Measurements from ENCODE around the gene DNAH3.
"Not testable (repeated sequence)": the region's sequence is repeated elsewhere in the genome, so short reads cannot be mapped to it uniquely, and the experiment has no call there.

Gene DNAH3

GRCh38 chr16:21159281-21159951, 8.8 kb upstream of the DNAH3 start:
- H3K27ac Mint-ChIP-seq: peak overlapping the region; percentile 9
- no peak for TF ChIP-seq CTCF (IDR thresholded peaks at IDR 0.05)
- H3K4me3 Mint-ChIP-seq: peak overlapping the region; percentile 91
- no peaks in the 10 kb centered on the region for H3K9me3 Mint-ChIP-seq
- H3K27me3 Mint-ChIP-seq (ENCODE audit: low read depth, poor library complexity): peaks cover 12% of the 10 kb centered on the region
- H3K36me3 Mint-ChIP-seq (ENCODE audit: low read depth): peaks cover 29% of the 10 kb centered on the region
- peaks cover 25% of the 10 kb centered on the region for H3K4me1 Mint-ChIP-seq
- peak; percentile 55 for DNase-seq

- no peaks in the 10 kb centered on the region for H3K9me3 Mint-ChIP-seq
- H3K36me3 Mint-ChIP-seq (ENCODE audit: low read depth): peaks cover 22% of the 10 kb centered on the region
- peak within 1 kb of the TSS; percentile 9 for H3K27ac Mint-ChIP-seq
- peak; percentile 91 for DNase-seq
- peaks cover 12% of the 10 kb centered on the region for H3K27me3 Mint-ChIP-seq (ENCODE audit: low read depth, poor library complexity)
- H3K4me1 Mint-ChIP-seq: peaks cover 25% of the 10 kb centered on the region
- TF ChIP-seq CTCF (IDR thresholded peaks at IDR 0.05): no peak
- peak within 1 kb of the TSS; percentile 91 for H3K4me3 Mint-ChIP-seq
Measured at GRCh38 chr16:21158208-21159110, 7.8 kb upstream of the DNAH3 start, which contains the start of gene LDAF1. LDAF1 (plus strand) TSS chr16:21158674; CDS start chr16:21161183, 2,509 bp downstream.

GRCh38 chr16:21157632-21158031, 7.0 kb upstream of the DNAH3 start:
- TF ChIP-seq CTCF (IDR thresholded peaks at IDR 0.05): no peak
- H3K36me3 Mint-ChIP-seq (ENCODE audit: low read depth): peaks cover 16% of the 10 kb centered on the region
- no peak for DNase-seq
- H3K4me1 Mint-ChIP-seq: peaks cover 21% of the 10 kb centered on the region
- peaks cover 12% of the 10 kb centered on the region for H3K27me3 Mint-ChIP-seq (ENCODE audit: low read depth, poor library complexity)
- H3K27ac Mint-ChIP-seq: no peak overlapping the region
- no peaks in the 10 kb centered on the region for H3K9me3 Mint-ChIP-seq
- H3K4me3 Mint-ChIP-seq: peak overlapping the region; percentile 91

- peak; percentile 37 for DNase-seq
- peaks cover 12% of the 10 kb centered on the region for H3K36me3 Mint-ChIP-seq (ENCODE audit: low read depth)
- peaks cover 15% of the 10 kb centered on the region for H3K27me3 Mint-ChIP-seq (ENCODE audit: low read depth, poor library complexity)
- peak; percentile 56 for TF ChIP-seq CTCF (IDR thresholded peaks at IDR 0.05)
- no peak overlapping the region for H3K4me3 Mint-ChIP-seq
- H3K9me3 Mint-ChIP-seq: no peaks in the 10 kb centered on the region
- H3K27ac Mint-ChIP-seq: no peak overlapping the region
- peaks cover 21% of the 10 kb centered on the region for H3K4me1 Mint-ChIP-seq
Measured at GRCh38 chr16:21156767-21157467, 6.3 kb upstream of the DNAH3 start.

- Mint-ChIP-seq H3K4me1 (peaks cover 21% of the 10 kb centered on the region), H3K27me3 (ENCODE audit: low read depth, poor library complexity) (peaks cover 17% of the 10 kb centered on the region)
- H3K4me3 Mint-ChIP-seq; H3K9me3 Mint-ChIP-seq; H3K36me3 Mint-ChIP-seq (ENCODE audit: low read depth); DNase-seq; H3K27ac Mint-ChIP-seq: not testable (repeated sequence)
Measured at GRCh38 chr16:21156011-21156410, 5.4 kb upstream of the DNAH3 start.

- H3K27me3 Mint-ChIP-seq (ENCODE audit: low read depth, poor library complexity): peaks cover 28% of the 10 kb centered on the region
- DNase-seq; H3K9me3 Mint-ChIP-seq; H3K4me3 Mint-ChIP-seq; H3K4me1 Mint-ChIP-seq; H3K27ac Mint-ChIP-seq; H3K36me3 Mint-ChIP-seq (ENCODE audit: low read depth): not testable (repeated sequence)
Measured at GRCh38 chr16:21153124-21153729, 2.6 kb upstream of the DNAH3 start.

- H3K36me3 Mint-ChIP-seq (ENCODE audit: low read depth); H3K9me3 Mint-ChIP-seq; H3K4me3 Mint-ChIP-seq; H3K4me1 Mint-ChIP-seq; DNase-seq; H3K27ac Mint-ChIP-seq: not testable (repeated sequence)
- peaks cover 26% of the 10 kb centered on the region for H3K27me3 Mint-ChIP-seq (ENCODE audit: low read depth, poor library complexity)
Measured at GRCh38 chr16:21152160-21153030, 1.7 kb upstream of the DNAH3 start.
